Caco-2 (cell line): Measurements from ENCODE around the gene CACNA2D4. TPM values are rescaled to one million over a fixed set of nuclear protein-coding genes. Genes with fewer than 3 reads are reported as not detected.

Experiments used
- BruUV-seq: library from RNA; stranded (reverse); fragments of 400-500 nt; replicated peaks from 2 replicates; lab custom pipeline; 2021; lab: Mats Ljungman, UMichigan
- CTCF ChIA-PET: fragments of 300-600 bp; sonication (Branson Sonifier 250); formaldehyde crosslinking; loops from one replicate; lab custom pipeline; 2022; ENCODE audit warnings: antibody characterized with exemption; lab: Charles Lee
- POLR2A ChIA-PET: fragments of 300-600 bp; sonication (Branson Sonifier 250); formaldehyde crosslinking; loops from one replicate; lab custom pipeline; 2022; ENCODE audit warnings: antibody characterized with exemption; lab: Charles Lee
- DNase-seq, 2 experiments: peaks; one replicate each; pipeline versions ENCODE4 v3.0.0 to v3.0.0-alpha.2; 2020 to 2022
- H3K27me3 ChIP-seq: replicated peaks from 2 replicates; pipeline ENCODE4 v1.6.0; 2011; ENCODE audit warnings: low read length; ENCODE audit not compliant: control insufficient read depth, insufficient read depth
- H3K36me3 ChIP-seq: 2 replicates; pipeline ENCODE4 v1.5.1; 2011; ENCODE audit warnings: low read length; ENCODE audit not compliant: control insufficient read depth, insufficient read depth
- H3K4me1 ChIP-seq: fragments of 250-450 bp; sonication (Bioruptor Pico); 2 replicates; pipeline ENCODE4 v1.5.1; 2020; ENCODE audit warnings: mild to moderate bottlenecking
- H3K4me3 ChIP-seq: 2 replicates; pipeline ENCODE4 v1.5.1; 2011; ENCODE audit warnings: low read depth, mild to moderate bottlenecking, control low read depth, low read length
- H3K9me3 ChIP-seq: fragments of 250-450 bp; sonication (Bioruptor Pico); 2 replicates; pipeline ENCODE4 v1.5.1; 2020; ENCODE audit warnings: mild to moderate bottlenecking, moderate library complexity
- H3K27ac Mint-ChIP-seq: one replicate; pipeline ENCODE4 v1.8.0; 2022; ENCODE audit warnings: mixed read lengths; ENCODE audit not compliant: unreplicated experiment
- H3K27me3 Mint-ChIP-seq: one replicate; pipeline ENCODE4 v1.8.0; 2022; ENCODE audit warnings: mixed read lengths; ENCODE audit not compliant: insufficient read depth, unreplicated experiment
- H3K36me3 Mint-ChIP-seq: one replicate; pipeline ENCODE4 v1.8.0; 2022; ENCODE audit warnings: mild to moderate bottlenecking, mixed read lengths; ENCODE audit not compliant: insufficient read depth, unreplicated experiment
- H3K4me1 Mint-ChIP-seq: one replicate; pipeline ENCODE4 v1.8.0; 2022; ENCODE audit warnings: low read depth, mixed read lengths; ENCODE audit not compliant: unreplicated experiment
- H3K4me3 Mint-ChIP-seq: one replicate; pipeline ENCODE4 v1.8.0; 2022; ENCODE audit warnings: mild to moderate bottlenecking, moderate library complexity, mixed read lengths; ENCODE audit not compliant: unreplicated experiment
- H3K9me3 Mint-ChIP-seq: one replicate; pipeline ENCODE4 v1.8.0; 2022; ENCODE audit warnings: mixed read lengths; ENCODE audit not compliant: unreplicated experiment
- intact Hi-C: fragments of 100-400 bp; cut with micrococcal nuclease; formaldehyde crosslinking; loops from one replicate; pipeline ENCODE4 v1.10.0; 2022; ENCODE audit not compliant: unreplicated experiment
- total RNA-seq: library from RNA; stranded (reverse); gene quantifications from 2 replicates; pipeline ENCODE4 v1.2.3, GENCODE V29; 2022
- TF ChIP-seq, protein P1 (sequence below), 2 experiments: fragments of 200-600 bp in 1 of 2; IDR thresholded peaks; 1 replicate in 1 of 2; 2 replicates in 1 of 2; pipeline versions ENCODE4 v1.5.1 to v1.8.0; 2011 to 2022; ENCODE audit warnings: antibody characterized with exemption in 1 of 2, control low read depth in 1 of 2, inconsistent platforms in 1 of 2, low read depth in 1 of 2, low read length in 1 of 2, mild to moderate bottlenecking in 1 of 2, moderate library complexity in 1 of 2; ENCODE audit not compliant: insufficient read depth in 1 of 2, severe bottlenecking in 1 of 2, unreplicated experiment in 1 of 2

Gene CACNA2D4
- total RNA-seq, 1 experiment from 2014 or later, result 2.2 TPM

DNA sequence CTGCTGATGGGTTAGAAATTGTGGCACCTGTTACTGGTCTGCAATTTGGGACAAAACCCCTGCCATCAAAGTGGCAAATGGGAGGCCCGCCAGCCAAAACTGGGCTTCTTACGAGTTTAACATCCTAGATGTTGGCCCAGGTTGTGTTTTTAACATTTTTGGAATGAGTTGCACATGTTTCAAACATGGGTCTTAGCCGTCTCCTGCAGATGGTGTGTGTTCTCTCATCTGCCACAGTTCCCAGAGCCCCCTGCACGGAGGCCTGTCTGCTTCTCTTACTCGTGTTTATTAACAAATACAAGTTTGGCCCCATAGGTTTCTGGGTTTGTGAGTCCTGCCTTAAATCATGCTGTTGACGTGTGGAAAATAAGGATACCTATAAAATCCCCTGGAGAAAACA is 46.5 kb downstream of the CACNA2D4 start:
- intact Hi-C loops, result no loop called here
- Mint-ChIP-seq H3K27ac (no peak overlapping the region), H3K4me3 (no peak overlapping the region), H3K4me1 (no peaks in the 10 kb centered on the region), H3K27me3 (peaks cover 17% of the 10 kb centered on the region), H3K36me3 (no peaks in the 10 kb centered on the region), H3K9me3 (no peaks in the 10 kb centered on the region)
- Histone ChIP-seq H3K36me3 (no peaks in the 10 kb centered on the region), H3K4me1 (no peaks in the 10 kb centered on the region), H3K4me3 (no peak overlapping the region), H3K27me3 (peaks cover 1% of the 10 kb centered on the region; the same call in 1 of the 2 replicates), H3K9me3 (no peaks in the 10 kb centered on the region)
- DNase-seq, result peak in 1 of 2 experiments; percentile 17
- POLR2A ChIA-PET, result no interaction called here
- TF ChIP-seq, protein P1, sequence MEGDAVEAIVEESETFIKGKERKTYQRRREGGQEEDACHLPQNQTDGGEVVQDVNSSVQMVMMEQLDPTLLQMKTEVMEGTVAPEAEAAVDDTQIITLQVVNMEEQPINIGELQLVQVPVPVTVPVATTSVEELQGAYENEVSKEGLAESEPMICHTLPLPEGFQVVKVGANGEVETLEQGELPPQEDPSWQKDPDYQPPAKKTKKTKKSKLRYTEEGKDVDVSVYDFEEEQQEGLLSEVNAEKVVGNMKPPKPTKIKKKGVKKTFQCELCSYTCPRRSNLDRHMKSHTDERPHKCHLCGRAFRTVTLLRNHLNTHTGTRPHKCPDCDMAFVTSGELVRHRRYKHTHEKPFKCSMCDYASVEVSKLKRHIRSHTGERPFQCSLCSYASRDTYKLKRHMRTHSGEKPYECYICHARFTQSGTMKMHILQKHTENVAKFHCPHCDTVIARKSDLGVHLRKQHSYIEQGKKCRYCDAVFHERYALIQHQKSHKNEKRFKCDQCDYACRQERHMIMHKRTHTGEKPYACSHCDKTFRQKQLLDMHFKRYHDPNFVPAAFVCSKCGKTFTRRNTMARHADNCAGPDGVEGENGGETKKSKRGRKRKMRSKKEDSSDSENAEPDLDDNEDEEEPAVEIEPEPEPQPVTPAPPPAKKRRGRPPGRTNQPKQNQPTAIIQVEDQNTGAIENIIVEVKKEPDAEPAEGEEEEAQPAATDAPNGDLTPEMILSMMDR (IDR thresholded peaks at IDR 0.05; ENCODE audit: insufficient read depth in 1 of 2, low read depth in 1 of 2, low read length in 1 of 2, severe bottlenecking in 1 of 2, unreplicated experiment in 1 of 2), result no peak
- CTCF ChIA-PET, result no interaction called here
- no TSS peak for BruUV-seq

DNA sequence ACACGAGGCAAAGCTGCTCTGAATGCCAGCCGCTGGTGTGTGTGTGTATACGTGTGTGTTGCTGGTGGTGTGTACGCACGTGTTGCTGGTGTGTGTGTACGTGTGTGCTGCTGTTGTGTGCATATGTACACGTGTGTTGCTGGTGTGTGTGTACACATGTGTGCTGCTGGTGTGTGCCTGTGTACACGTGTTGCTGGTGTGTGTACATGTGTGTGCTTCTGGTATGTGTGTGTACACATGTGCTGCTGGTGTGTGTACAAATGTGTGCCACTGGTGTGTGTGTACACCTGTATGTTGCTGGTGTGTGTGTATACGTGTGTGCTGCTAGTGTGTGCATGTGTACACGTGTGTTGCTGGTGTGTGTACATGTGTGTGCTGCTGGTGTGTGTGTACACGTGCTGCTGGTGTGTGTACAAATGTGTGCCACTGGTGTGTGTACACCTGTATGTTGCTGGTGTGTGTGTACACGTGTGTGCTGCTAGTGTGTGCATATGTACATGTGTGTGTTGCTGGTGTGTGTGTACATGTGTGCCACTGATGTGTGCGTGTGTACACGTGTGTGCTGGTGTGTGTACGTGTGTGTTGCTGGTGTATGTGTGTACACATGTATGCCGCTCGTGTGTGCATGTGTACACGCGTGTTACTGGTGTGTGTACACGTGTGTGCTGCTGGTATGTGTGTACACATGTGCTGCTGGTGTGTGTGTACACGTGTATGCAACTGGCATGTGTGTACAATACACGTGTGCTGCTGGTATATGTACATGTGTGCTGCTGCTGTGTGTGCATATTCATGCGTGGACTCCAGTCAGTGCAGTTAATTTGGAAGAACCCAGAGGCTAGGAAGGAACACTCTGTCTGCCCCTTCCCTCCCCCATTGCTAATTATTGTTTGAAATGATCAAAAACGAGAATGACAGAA is 47.2 kb downstream of the CACNA2D4 start:
- Mint-ChIP-seq H3K9me3 (no peaks in the 10 kb centered on the region), H3K36me3 (no peaks in the 10 kb centered on the region), H3K4me1 (no peaks in the 10 kb centered on the region), H3K27ac (no peak overlapping the region), H3K27me3 (peaks cover 17% of the 10 kb centered on the region), H3K4me3 (no peak overlapping the region)
- DNase-seq, result peak in 1 of 2 experiments; percentile 22
- Histone ChIP-seq H3K4me1 (no peaks in the 10 kb centered on the region), H3K36me3 (no peaks in the 10 kb centered on the region), H3K4me3 (no peak overlapping the region), H3K27me3 (peaks cover 1% of the 10 kb centered on the region; the same call in 1 of the 2 replicates), H3K9me3 (no peaks in the 10 kb centered on the region)
- BruUV-seq, result no TSS peak
- ChIA-PET CTCF (interaction anchor here (0.6 kb wide), 1 partner anchor 37 kb away, joined by 3 read pairs; no protein-coding TSS in a partner anchor), POLR2A (no interaction called here)
- TF ChIP-seq, protein P1 (IDR thresholded peaks at IDR 0.05; ENCODE audit: insufficient read depth in 1 of 2, low read depth in 1 of 2, low read length in 1 of 2, severe bottlenecking in 1 of 2, unreplicated experiment in 1 of 2), result no peak
- intact Hi-C loops, result no loop called here

DNA sequence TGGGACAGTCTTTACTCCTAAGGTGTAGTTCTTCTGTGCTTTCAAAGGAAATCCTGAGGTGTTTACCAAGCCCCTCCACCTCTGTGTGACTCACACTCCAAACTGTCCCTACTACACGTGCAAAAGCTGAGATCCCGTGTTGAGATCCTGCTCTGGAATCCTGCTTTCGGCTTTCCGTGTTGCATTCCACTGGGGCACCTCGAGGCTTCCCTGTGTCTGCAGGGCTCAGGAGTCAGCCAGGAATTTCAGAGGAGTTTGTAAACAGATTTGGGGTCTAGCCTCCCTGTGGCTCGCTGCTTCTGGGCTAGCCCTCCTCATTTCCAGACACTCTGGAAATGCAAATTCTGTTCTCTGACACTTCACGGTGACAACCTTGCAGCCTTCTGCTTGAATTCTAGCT is 48.4 kb downstream of the CACNA2D4 start:
- POLR2A ChIA-PET, result no interaction called here
- no peak overlapping the region for H3K4me3 ChIP-seq
- 0 out of 2 replicates have a peak, but pooled peaks cover 3% of the 10 kb centered on the region for H3K4me1 ChIP-seq
- CTCF ChIA-PET, result no interaction called here
- peaks cover 1% of the 10 kb centered on the region; the same call in 1 of the 2 replicates for H3K27me3 ChIP-seq
- no peak overlapping the region for H3K4me3 Mint-ChIP-seq
- H3K27ac Mint-ChIP-seq, result no peak overlapping the region
- BruUV-seq, result no TSS peak
- H3K4me1 Mint-ChIP-seq, result no peaks in the 10 kb centered on the region
- intact Hi-C loops, result no loop called here
- no peaks in the 10 kb centered on the region for H3K9me3 Mint-ChIP-seq
- H3K36me3 ChIP-seq, result no peaks in the 10 kb centered on the region
- no peaks in the 10 kb centered on the region for H3K36me3 Mint-ChIP-seq
- TF ChIP-seq, protein P1 (IDR thresholded peaks at IDR 0.05; ENCODE audit: insufficient read depth in 1 of 2, low read depth in 1 of 2, low read length in 1 of 2, severe bottlenecking in 1 of 2, unreplicated experiment in 1 of 2), result no peak
- H3K9me3 ChIP-seq, result no peaks in the 10 kb centered on the region
- DNase-seq, result peak in 1 of 2 experiments; percentile 35
- peaks cover 8% of the 10 kb centered on the region for H3K27me3 Mint-ChIP-seq
